Measurements from ENCODE around the gene EEF2K.

DNA sequence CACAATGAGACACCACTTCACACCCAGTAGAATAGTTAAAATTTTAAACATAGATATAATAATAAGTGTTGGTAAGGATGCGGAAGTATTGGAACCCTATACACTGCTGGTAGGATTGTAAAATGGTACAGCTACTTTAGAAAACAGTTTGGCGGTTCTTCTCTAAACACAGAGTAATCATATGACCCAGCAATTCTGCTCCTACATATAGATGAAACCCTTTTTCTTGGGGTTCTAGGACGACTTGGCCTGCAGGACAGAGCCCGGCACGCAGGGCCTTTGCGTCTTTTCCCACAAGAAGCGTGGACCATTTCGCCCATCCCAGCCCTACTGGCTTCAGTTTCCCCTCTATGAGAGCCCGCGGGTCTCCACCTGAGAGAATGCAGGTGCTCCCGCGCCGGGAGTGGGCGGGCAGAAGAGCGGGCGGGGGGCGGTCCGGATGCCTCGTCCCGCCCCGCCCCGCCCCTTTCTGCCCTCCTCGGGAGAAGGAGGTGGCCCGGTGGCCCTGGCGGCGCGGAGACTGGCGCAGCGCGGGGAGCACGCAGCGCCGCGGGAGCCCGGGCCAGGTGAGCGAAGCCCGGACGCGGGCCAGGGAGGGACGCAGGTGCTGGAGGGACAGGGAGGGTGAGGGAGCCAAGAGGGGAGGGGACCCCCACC is 44.0 kb upstream of the EEF2K start, which contains the start of gene SDR42E2:
- TF ChIP-seq POLR2A (IDR thresholded peaks at IDR 0.05; ENCODE audit: low read length) (no peak), GATA1 (IDR thresholded peaks at IDR 0.05; ENCODE audit: low read depth, low read length) (no peak)
